ENCODE results near the gene CXCL8.

DNA sequence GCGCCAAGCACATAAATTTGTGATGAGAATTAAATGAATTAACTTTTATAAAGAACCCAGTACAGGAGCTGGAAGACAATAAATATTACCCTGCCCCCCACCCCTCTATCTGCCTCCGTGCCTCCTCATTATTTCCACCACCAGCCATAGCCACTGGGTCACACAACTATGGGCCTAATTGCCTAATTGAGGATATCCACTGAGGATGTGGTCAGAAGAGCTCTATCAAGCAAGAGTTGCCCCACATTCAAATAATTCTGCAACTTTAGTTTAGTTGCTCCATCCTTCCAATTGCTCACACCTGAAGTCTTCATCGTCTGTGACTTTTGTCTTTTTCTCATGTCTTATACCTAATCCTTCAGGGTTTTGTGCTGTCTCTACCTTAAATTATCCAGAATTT lies 9.5 kb upstream of the CXCL8 start:
- TF ChIP-seq GATA2 (IDR thresholded peaks at IDR 0.05; ENCODE audit: low read depth, low read length) (no peak), GATA3 (IDR thresholded peaks at IDR 0.05; ENCODE audit: low read depth, low read length) (no peak)
